Measurements from ENCODE around the gene QRFP. TPM values are rescaled to one million over a fixed set of nuclear protein-coding genes. Genes with fewer than 3 reads are reported as not detected.

Gene QRFP
- polyA plus RNA-seq, 1 donor (not counting 4 experiments of a cell fraction or from before 2014, with no cell fraction given), result not detected

DNA sequence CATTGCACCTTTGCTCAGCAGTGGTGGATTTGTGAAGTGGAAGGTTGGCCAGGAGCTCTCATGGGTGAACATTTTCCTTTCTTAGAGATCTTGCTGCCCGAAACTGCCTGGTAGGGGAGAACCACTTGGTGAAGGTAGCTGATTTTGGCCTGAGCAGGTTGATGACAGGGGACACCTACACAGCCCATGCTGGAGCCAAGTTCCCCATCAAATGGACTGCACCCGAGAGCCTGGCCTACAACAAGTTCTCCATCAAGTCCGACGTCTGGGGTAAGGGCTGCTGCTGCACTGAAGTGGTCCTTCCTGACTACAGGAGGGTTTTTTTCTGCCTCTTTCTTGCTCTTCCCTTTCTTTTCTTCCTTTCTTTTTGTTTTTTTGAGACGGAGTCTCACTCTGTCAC is 21.8 kb downstream of the QRFP start:
- H3K4me2 ChIP-seq (ENCODE audit: control insufficient read depth, extremely low read depth, insufficient read depth, low read depth, low read length), result no peak overlapping the region
- H3K79me2 ChIP-seq (ENCODE audit: control insufficient read depth, insufficient read depth, low read length), result peaks cover 6% of the 10 kb centered on the region
- no peak overlapping the region for H2AFZ ChIP-seq (ENCODE audit: control insufficient read depth, low read length)
- no peaks in the 10 kb centered on the region for H3K9me1 ChIP-seq (ENCODE audit: control insufficient read depth, extremely low read depth, insufficient read depth, low read length)
- H3K4me1 ChIP-seq (ENCODE audit: control insufficient read depth, extremely low read depth, insufficient read depth, low read length), result no peaks in the 10 kb centered on the region
- no peak overlapping the region for H3K27ac ChIP-seq (ENCODE audit: control insufficient read depth, insufficient read depth, low read length)
- no peaks in the 10 kb centered on the region for H3K27me3 ChIP-seq (ENCODE audit: control insufficient read depth, extremely low read depth, insufficient read depth, low read length)
- FAIRE-seq (no peak), DNase-seq (ENCODE audit: low read depth, low spot score) (no peak)
- peaks cover 4% of the 10 kb centered on the region for H4K20me1 ChIP-seq (ENCODE audit: control insufficient read depth, extremely low read depth, insufficient read depth, low read length)
- H3K9ac ChIP-seq (ENCODE audit: control insufficient read depth, extremely low read depth, insufficient read depth, low read length), result no peak overlapping the region
- no peaks in the 10 kb centered on the region for H3K9me3 ChIP-seq (ENCODE audit: control insufficient read depth, low read depth, low read length)
- H3K36me3 ChIP-seq (ENCODE audit: control insufficient read depth in 2 of 2, extremely low read depth in 1 of 2, insufficient read depth in 2 of 2, low read length in 2 of 2), result peaks cover 32 to 37% of the 10 kb centered on the region in 2 experiments
- no peak for TF ChIP-seq EZH2 (IDR thresholded peaks at IDR 0.05; ENCODE audit: low read length)
- TF ChIP-seq, protein P1, sequence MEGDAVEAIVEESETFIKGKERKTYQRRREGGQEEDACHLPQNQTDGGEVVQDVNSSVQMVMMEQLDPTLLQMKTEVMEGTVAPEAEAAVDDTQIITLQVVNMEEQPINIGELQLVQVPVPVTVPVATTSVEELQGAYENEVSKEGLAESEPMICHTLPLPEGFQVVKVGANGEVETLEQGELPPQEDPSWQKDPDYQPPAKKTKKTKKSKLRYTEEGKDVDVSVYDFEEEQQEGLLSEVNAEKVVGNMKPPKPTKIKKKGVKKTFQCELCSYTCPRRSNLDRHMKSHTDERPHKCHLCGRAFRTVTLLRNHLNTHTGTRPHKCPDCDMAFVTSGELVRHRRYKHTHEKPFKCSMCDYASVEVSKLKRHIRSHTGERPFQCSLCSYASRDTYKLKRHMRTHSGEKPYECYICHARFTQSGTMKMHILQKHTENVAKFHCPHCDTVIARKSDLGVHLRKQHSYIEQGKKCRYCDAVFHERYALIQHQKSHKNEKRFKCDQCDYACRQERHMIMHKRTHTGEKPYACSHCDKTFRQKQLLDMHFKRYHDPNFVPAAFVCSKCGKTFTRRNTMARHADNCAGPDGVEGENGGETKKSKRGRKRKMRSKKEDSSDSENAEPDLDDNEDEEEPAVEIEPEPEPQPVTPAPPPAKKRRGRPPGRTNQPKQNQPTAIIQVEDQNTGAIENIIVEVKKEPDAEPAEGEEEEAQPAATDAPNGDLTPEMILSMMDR (optimal IDR thresholded peaks at IDR 0.05 in 1 of 3, IDR thresholded peaks at IDR 0.05 in 1 of 3, conservative IDR thresholded peaks at IDR 0.05 in 1 of 3; ENCODE audit: extremely low read depth in 1 of 3, insufficient read depth in 2 of 3, low read length in 3 of 3), result no peak
- H3K4me3 ChIP-seq (ENCODE audit: control insufficient read depth in 2 of 3, extremely low read depth in 1 of 3, insufficient read depth in 2 of 3, low read depth in 1 of 3, low read length in 3 of 3), result no peak overlapping the region
- dilution Hi-C loops (cut with MboI; ENCODE audit: extremely low pct_ligation_motif_present, low sequenced_read_pairs), result no loop called here

DNA sequence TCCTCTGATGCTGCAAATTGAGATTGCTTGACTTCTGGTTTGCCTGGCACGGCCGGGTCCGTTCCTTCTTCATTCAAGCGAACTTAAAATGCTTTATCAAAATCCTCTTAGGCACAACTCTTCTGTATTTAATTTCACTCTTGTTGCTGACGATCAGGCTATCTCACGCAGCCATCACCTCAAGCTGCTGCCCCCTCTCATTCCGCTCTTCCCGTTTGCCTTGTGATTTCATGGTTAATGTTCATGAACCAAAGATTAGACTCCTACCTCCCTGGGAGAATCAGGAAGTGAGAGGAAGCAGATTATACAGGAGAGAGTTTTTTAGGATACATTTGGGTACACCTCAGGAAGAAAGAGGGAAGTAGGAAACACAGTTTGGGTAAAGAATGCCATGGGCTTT is 22.6 kb downstream of the QRFP start:
- FAIRE-seq (no peak), DNase-seq (ENCODE audit: low read depth, low spot score) (no peak)
- H3K79me2 ChIP-seq (ENCODE audit: control insufficient read depth, insufficient read depth, low read length), result peaks cover 6% of the 10 kb centered on the region
- H3K9me3 ChIP-seq (ENCODE audit: control insufficient read depth, low read depth, low read length), result no peaks in the 10 kb centered on the region
- H3K9me1 ChIP-seq (ENCODE audit: control insufficient read depth, extremely low read depth, insufficient read depth, low read length), result no peaks in the 10 kb centered on the region
- H3K36me3 ChIP-seq (ENCODE audit: control insufficient read depth in 2 of 2, extremely low read depth in 1 of 2, insufficient read depth in 2 of 2, low read length in 2 of 2), result peaks cover 26 to 35% of the 10 kb centered on the region in 2 experiments
- no peak overlapping the region for H3K4me3 ChIP-seq (ENCODE audit: control insufficient read depth in 2 of 3, extremely low read depth in 1 of 3, insufficient read depth in 2 of 3, low read depth in 1 of 3, low read length in 3 of 3)
- H4K20me1 ChIP-seq (ENCODE audit: control insufficient read depth, extremely low read depth, insufficient read depth, low read length), result peaks cover 4% of the 10 kb centered on the region
- H3K4me1 ChIP-seq (ENCODE audit: control insufficient read depth, extremely low read depth, insufficient read depth, low read length), result no peaks in the 10 kb centered on the region
- H3K27ac ChIP-seq (ENCODE audit: control insufficient read depth, insufficient read depth, low read length), result no peak overlapping the region
- no peak overlapping the region for H3K9ac ChIP-seq (ENCODE audit: control insufficient read depth, extremely low read depth, insufficient read depth, low read length)
- H3K4me2 ChIP-seq (ENCODE audit: control insufficient read depth, extremely low read depth, insufficient read depth, low read depth, low read length), result no peak overlapping the region
- dilution Hi-C loops (cut with MboI; ENCODE audit: extremely low pct_ligation_motif_present, low sequenced_read_pairs), result no loop called here
- no peaks in the 10 kb centered on the region for H3K27me3 ChIP-seq (ENCODE audit: control insufficient read depth, extremely low read depth, insufficient read depth, low read length)
- no peak for TF ChIP-seq EZH2 (IDR thresholded peaks at IDR 0.05; ENCODE audit: low read length)
- TF ChIP-seq, protein P1 (optimal IDR thresholded peaks at IDR 0.05 in 1 of 3, IDR thresholded peaks at IDR 0.05 in 1 of 3, conservative IDR thresholded peaks at IDR 0.05 in 1 of 3; ENCODE audit: extremely low read depth in 1 of 3, insufficient read depth in 2 of 3, low read length in 3 of 3), result no peak
- no peak overlapping the region for H2AFZ ChIP-seq (ENCODE audit: control insufficient read depth, low read length)
